Ovary (tissue), 9 donors: ENCODE data around the gene NSD1. TPM values are rescaled to one million over a fixed set of nuclear protein-coding genes. Genes with fewer than 3 reads are reported as not detected.

Source experiments
- DNase-seq, 5 donors: peaks; one replicate each; pipeline ENCODE4 v3.0.0-alpha.2; 2019 to 2020
- H3K27ac ChIP-seq, 2 donors: fragments of 200-600 bp; one replicate each; pipeline versions ENCODE4 v1.5.1 to v1.8.0; 2019 to 2022
- H3K27me3 ChIP-seq: fragments of 200-600 bp; one replicate; pipeline ENCODE4 v1.8.0; 2022
- H3K36me3 ChIP-seq: fragments of 200-600 bp; sonication (generic); one replicate; pipeline ENCODE4 v1.5.1; 2019
- H3K4me1 ChIP-seq: one replicate; pipeline ENCODE4 v1.8.1; 2013; ENCODE audit warnings: mild to moderate bottlenecking, moderate library complexity; ENCODE audit not compliant: insufficient read depth
- H3K4me3 ChIP-seq: fragments of 200-600 bp; sonication (generic); one replicate; pipeline ENCODE4 v1.5.1; 2017
- H3K9me3 ChIP-seq, 2 donors: fragments of 200-600 bp in 1 of 2; sonication (generic) in 1 of 2; one replicate each; pipeline versions ENCODE4 v1.5.1 to v1.8.1; 2013 to 2019; ENCODE audit warnings: mild to moderate bottlenecking in 1 of 2, moderate library complexity in 1 of 2
- EP300 ChIP-seq: sonication (generic); formaldehyde crosslinking; IDR thresholded peaks from one replicate; pipeline ENCODE4 v1.6.1; 2017; ENCODE audit warnings: antibody characterized with exemption
- POLR2A ChIP-seq: fragments of 450-650 bp; IDR thresholded peaks from one replicate; pipeline ENCODE4 v1.6.1; 2017; ENCODE audit warnings: antibody characterized with exemption, mild to moderate bottlenecking, moderate library complexity
- WGBS, 3 donors: extraction: QIAGEN DNeasy Blood & Tissue Kit in 1 of 3; methylation state at CpG; one replicate each; pipeline versions ENCODE4 v1.1.5 to v1.1.7; 2013 to 2017; 5-methylcytosine and 5-hydroxymethylcytosine counted together
- intact Hi-C, 4 donors: fragments of 100-400 bp; cut with DNase I; formaldehyde crosslinking; loops; one replicate each; pipeline versions ENCODE4 v1.11.0 to v1.15.1; 2022 to 2023
- polyA plus RNA-seq, 2 donors: library from polyadenylated mRNA; stranded (reverse); fragments of 200-250 nt in 1 of 2; fragments of 350-450 nt in 1 of 2; fragmentation: Illumina TruSeq in 1 of 2; extraction: RNeasy Lipid Tissue Mini Kit (QIAGEN cat#74804) in 1 of 2; gene quantifications; one replicate each; pipeline ENCODE4 v1.2.3, GENCODE V29; 2013 to 2014
- total RNA-seq, 7 donors: library from RNA; depleted of rRNA in 2 of 7; stranded (reverse); fragments of >200 nt in 2 of 7; fragmentation: NEBNext Ultra II Directional in 3 of 7; extraction: Animal tissue kit (Norgen Biotek cat#: 25700) in 3 of 7; gene quantifications; one replicate each; pipeline versions ENCODE4 v1.1.0 to v1.2.4, GENCODE V29; 2016 to 2023
- TF ChIP-seq, protein P1 (sequence below), 3 donors: fragments of 450-650 bp in 2 of 3; fragments of 200-600 bp in 1 of 3; IDR thresholded peaks; one replicate each; pipeline versions ENCODE4 v1.5.1 to v1.8.0; 2016 to 2022; ENCODE audit warnings: antibody characterized with exemption in 3 of 3, mild to moderate bottlenecking in 1 of 3
- donor health status: DM: no; HTN: no; CAD: no; lungs with moderate emphysema.
- donor health status: DM: no; HTN: no; CAD: no.
- donor health status: Bipolar disorder and iron deficiency.
- donor health status: DM: yes; HTN: yes; CAD: no.
- donor health status: DM: no; HTN: no; CAD: no.
- donor health status: DM: yes; HTN: yes; CAD: no.

NSD1 gene
- total and polyA plus RNA-seq, 9 donors = 11.5 to 110 (median 75.5) TPM

GRCh38 chr5:177270653-177271052, 137.1 kb downstream of the NSD1 start:
- Histone ChIP-seq H3K4me3 (no peak overlapping the region), H3K36me3 (no peaks in the 10 kb centered on the region), H3K4me1 (no peaks in the 10 kb centered on the region), H3K9me3 (no peaks in the 10 kb centered on the region), H3K27ac (no peak overlapping the region), H3K27me3 (no peaks in the 10 kb centered on the region)
- TF ChIP-seq, protein P1, sequence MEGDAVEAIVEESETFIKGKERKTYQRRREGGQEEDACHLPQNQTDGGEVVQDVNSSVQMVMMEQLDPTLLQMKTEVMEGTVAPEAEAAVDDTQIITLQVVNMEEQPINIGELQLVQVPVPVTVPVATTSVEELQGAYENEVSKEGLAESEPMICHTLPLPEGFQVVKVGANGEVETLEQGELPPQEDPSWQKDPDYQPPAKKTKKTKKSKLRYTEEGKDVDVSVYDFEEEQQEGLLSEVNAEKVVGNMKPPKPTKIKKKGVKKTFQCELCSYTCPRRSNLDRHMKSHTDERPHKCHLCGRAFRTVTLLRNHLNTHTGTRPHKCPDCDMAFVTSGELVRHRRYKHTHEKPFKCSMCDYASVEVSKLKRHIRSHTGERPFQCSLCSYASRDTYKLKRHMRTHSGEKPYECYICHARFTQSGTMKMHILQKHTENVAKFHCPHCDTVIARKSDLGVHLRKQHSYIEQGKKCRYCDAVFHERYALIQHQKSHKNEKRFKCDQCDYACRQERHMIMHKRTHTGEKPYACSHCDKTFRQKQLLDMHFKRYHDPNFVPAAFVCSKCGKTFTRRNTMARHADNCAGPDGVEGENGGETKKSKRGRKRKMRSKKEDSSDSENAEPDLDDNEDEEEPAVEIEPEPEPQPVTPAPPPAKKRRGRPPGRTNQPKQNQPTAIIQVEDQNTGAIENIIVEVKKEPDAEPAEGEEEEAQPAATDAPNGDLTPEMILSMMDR (IDR thresholded peaks at IDR 0.05) = no peak
- TF ChIP-seq POLR2A = no peak
- no peak for TF ChIP-seq EP300
- WGBS, 3 donors = 90 to 94% (median 94%) methylated on average over 3 of the region's 3 CpGs
- DNase-seq = no peak
- intact Hi-C loops = no loop called here

DNA sequence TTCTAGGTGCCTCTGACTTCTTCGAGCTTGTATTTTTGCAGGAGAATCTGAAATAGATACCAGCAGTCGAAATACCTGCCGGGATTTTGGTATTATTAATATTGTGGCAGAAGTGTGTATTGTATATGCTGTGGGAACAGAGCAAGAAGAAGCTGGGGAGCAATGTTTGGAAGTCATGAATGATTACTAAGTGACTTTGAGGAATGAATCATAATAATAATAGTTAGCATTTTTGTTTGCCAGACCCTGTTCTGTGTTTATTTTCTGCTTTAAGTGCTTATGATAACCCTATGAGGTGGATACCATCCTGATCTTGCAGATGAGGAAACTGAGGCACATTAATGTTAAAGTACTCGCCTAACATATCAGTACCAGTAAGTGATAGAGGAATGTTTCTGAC, 137.5 kb downstream of the NSD1 start:
- Histone ChIP-seq H3K36me3 (no peaks in the 10 kb centered on the region), H3K9me3 (no peaks in the 10 kb centered on the region), H3K4me1 (no peaks in the 10 kb centered on the region), H3K27me3 (no peaks in the 10 kb centered on the region), H3K4me3 (no peak overlapping the region), H3K27ac (no peak overlapping the region)
- WGBS, 3 donors = 91 to 95% (median 91%) methylated on average over 4 of the region's 4 CpGs
- TF ChIP-seq, protein P1 (IDR thresholded peaks at IDR 0.05) = no peak
- TF ChIP-seq EP300 = no peak
- no peak for TF ChIP-seq POLR2A
- no peak for DNase-seq
- intact Hi-C loops = no loop called here

- Histone ChIP-seq H3K27ac (no peak overlapping the region), H3K4me3 (no peak overlapping the region), H3K36me3 (no peaks in the 10 kb centered on the region), H3K4me1 (no peaks in the 10 kb centered on the region), H3K9me3 (no peaks in the 10 kb centered on the region), H3K27me3 (no peaks in the 10 kb centered on the region)
- DNase-seq = no peak
- WGBS, 3 donors = 77 to 91% (median 85%) methylated on average over 6 of the region's 6 CpGs
- TF ChIP-seq POLR2A (no peak), EP300 (no peak)
- TF ChIP-seq, protein P1 (IDR thresholded peaks at IDR 0.05) = no peak
- intact Hi-C loops = no loop called here
Measured at GRCh38 chr5:177275883-177276282, 142.3 kb downstream of the NSD1 start.

GRCh38 chr5:177276886-177277285, 143.3 kb downstream of the NSD1 start:
- Histone ChIP-seq H3K9me3 (no peaks in the 10 kb centered on the region), H3K27ac (no peak overlapping the region), H3K4me3 (no peak overlapping the region), H3K27me3 (no peaks in the 10 kb centered on the region), H3K36me3 (no peaks in the 10 kb centered on the region), H3K4me1 (no peaks in the 10 kb centered on the region)
- DNase-seq = no peak
- intact Hi-C loops = no loop called here
- TF ChIP-seq POLR2A = no peak
- TF ChIP-seq, protein P1 (IDR thresholded peaks at IDR 0.05) = no peak
- TF ChIP-seq EP300 = no peak
- 39 to 49% (median 41%) methylated on average over 1 of the region's 1 CpG for WGBS, 3 donors
